Sigmoid colon (tissue), 4 donors: ENCODE measurements around the gene DYNC1I1.
A peak's percentile ranks its signal among the peaks of the same experiment; 100 is the strongest.

Source experiments
- CTCF ChIP-seq, 4 experiments: fragments of 450-650 bp in 3 of 4; fragments of 200-600 bp in 1 of 4; IDR thresholded peaks; one replicate each; pipeline ENCODE4 v1.5.1; 2016 to 2019; ENCODE audit warnings: antibody characterized with exemption in 4 of 4, mild to moderate bottlenecking in 3 of 4, moderate library complexity in 2 of 4
- POLR2A ChIP-seq, 2 donors: fragments of 450-650 bp; IDR thresholded peaks; one replicate each; pipeline ENCODE4 v1.6.1; 2016; ENCODE audit warnings: antibody characterized with exemption in 2 of 2, mild to moderate bottlenecking in 2 of 2, moderate library complexity in 2 of 2
- POLR2AphosphoS5 ChIP-seq, 4 donors: sonication (generic); formaldehyde crosslinking; IDR thresholded peaks; one replicate each; pipeline ENCODE4 v1.6.1; 2017; ENCODE audit warnings: antibody characterized with exemption in 4 of 4

GRCh38 chr7:95871075-95871848, 98.9 kb downstream of the DYNC1I1 start:
- TF ChIP-seq CTCF (IDR thresholded peaks at IDR 0.05) (peak; percentile 41 to 57 (median 54)), POLR2AphosphoS5 (IDR thresholded peaks at IDR 0.05) (no peak), POLR2A (IDR thresholded peaks at IDR 0.05) (no peak)
